Measurements from ENCODE around the gene KRT80.

Gene KRT80

GRCh38 chr12:52195065-52195730 lies 3.4 kb upstream of the KRT80 start:
- no peak for DNase-seq

GRCh38 chr12:52193991-52194390 lies 2.2 kb upstream of the KRT80 start:
- no peak for DNase-seq

- no peak for DNase-seq
These were observed 1.7 kb upstream of the KRT80 start for GRCh38 chr12:52193532-52193931.

GRCh38 chr12:52190860-52191729 lies 719 bp downstream of the KRT80 start:
- no peak for DNase-seq

GRCh38 chr12:52189376-52190174 lies 2.2 kb downstream of the KRT80 start:
- DNase-seq: no peak

DNA sequence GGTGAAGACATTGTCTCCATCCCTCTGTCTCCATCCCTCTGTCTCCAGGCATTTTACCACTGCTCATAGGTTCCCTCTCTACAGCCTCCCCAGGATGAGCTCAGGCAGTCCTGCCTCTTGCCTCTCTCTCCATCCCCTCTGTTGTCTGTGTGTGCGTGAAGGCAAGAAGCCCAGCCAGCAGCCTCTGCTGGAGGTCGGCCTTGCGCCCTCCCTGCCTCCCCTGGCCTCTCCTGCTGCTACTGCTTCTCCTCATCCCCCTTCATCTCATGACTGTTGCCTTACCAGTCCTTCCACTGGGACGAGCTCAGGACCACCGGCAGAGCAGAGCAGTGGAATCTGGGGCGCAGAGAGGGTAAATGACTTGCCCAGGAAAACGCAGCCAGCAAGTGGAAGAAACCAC lies 3.2 kb downstream of the KRT80 start:
- DNase-seq: no peak

GRCh38 chr12:52187640-52188039 lies 4.2 kb downstream of the KRT80 start:
- DNase-seq: no peak

DNA sequence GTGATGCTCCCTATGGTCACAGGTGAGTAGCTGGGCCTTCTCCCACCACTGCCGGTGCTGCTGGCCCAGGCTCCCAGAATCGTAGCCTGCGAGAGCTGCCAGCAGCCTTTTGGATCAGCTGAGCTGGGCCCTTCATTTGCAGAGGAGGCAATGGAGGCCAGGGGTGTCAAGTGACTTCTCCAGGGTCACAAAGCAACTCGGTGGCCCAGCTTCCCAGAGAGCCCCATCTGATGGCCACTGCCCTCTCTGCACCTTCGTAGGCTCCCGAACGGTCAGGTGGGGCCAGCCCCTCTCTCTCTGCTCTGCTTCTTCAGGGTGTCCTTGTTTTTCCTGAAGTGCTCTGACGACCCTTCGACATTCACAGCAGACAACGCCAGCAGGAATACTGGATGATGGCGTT lies 4.6 kb downstream of the KRT80 start:
- no peak for DNase-seq

GRCh38 chr12:52186118-52186840 lies 5.5 kb downstream of the KRT80 start:
- no peak for DNase-seq

DNA sequence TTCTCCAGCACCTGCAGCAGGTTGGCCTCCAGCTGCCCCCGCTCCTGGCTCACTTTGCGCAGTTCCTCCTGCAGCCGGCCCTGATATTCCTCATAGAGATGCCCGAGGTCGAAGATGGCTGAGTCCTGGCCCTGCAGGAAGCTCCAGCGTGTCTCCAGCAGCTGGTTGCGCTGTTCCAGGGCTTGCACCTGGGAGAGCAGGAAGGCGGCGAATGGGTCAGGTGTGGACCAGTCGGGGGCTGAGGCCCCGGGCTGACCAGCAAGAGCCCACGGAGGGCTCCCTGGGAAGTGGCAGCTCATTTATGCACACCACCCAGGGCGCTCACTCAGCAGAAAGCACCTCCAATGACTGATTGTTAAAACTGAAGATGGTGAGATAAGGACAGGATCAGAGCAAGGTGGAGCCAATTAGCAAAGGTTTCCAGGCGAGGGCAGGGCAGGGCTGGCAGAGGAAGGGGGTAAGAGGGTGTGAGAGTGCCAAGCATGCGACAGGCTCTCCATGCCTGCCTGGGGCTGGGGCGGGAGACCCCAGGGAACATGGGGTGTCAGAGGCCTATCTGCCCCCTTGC lies 6.3 kb downstream of the KRT80 start:
- DNase-seq: no peak

DNA sequence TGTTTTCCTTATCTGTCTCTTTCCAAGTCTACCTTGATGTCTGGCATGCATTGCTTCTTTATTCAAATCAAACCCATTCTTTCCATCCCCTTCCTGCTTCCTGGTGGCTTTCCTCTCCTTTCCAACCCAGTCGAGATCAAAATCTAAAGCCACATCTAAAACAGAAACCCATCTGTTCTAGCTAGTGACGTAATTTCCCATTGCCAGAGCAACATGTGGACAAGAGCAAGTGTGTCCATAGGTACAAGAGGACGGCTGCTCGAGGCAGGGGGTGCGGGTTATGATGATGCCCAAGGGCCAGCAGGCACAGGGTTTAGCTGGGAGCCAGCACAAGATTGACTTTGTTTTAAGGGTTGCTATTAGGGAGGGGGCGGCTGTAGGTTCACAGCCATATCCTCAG lies 7.0 kb downstream of the KRT80 start:
- DNase-seq: no peak

GRCh38 chr12:52183971-52184370 lies 7.8 kb downstream of the KRT80 start:
- no peak for DNase-seq

DNA sequence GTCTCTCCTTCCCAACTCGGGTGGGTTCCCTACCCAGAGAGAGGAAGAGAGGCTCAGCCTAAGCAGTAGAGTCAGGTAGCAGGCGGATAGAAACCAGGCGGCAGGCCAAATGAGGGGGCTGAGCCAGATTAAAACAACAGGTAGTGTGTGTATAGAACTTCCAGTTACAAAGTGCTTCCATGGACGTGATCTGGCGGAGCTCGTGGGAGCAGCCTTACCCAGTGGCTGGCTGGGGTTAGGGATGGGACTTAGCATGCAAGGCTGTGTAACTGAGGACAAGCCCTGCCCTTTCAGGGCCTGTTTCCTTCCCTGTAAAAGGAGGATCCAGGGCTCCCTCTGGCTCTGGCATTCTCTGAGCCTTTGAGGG lies 8.3 kb downstream of the KRT80 start:
- no peak for DNase-seq

GRCh38 chr12:52182898-52183543 lies 8.8 kb downstream of the KRT80 start:
- DNase-seq: no peak

- no peak for DNase-seq
These were observed 9.4 kb downstream of the KRT80 start for GRCh38 chr12:52182384-52182783.

DNA sequence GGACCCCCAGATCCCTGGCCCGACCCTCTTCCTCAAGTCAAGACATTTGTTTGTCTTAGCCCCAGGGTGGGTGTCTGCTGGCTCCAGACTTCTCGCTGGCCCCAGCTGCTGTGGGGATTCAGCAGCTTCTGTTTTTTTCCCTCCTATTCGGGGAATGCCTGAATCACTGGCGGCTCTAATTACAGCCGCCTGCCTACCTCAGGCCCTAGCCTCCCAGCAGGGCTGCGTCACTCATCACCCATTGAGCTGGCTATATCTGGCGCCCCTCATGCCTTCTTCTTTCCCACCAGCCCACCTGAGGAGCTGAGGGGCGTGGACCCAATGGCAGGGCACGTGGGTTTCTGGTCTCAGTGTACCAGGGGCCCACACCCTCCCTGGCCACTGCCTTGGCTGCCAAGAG lies 10.1 kb downstream of the KRT80 start:
- DNase-seq: no peak

GRCh38 chr12:52180971-52181628 lies 10.7 kb downstream of the KRT80 start:
- no peak for DNase-seq

GRCh38 chr12:52179396-52179973 lies 12.3 kb downstream of the KRT80 start:
- DNase-seq: no peak

DNA sequence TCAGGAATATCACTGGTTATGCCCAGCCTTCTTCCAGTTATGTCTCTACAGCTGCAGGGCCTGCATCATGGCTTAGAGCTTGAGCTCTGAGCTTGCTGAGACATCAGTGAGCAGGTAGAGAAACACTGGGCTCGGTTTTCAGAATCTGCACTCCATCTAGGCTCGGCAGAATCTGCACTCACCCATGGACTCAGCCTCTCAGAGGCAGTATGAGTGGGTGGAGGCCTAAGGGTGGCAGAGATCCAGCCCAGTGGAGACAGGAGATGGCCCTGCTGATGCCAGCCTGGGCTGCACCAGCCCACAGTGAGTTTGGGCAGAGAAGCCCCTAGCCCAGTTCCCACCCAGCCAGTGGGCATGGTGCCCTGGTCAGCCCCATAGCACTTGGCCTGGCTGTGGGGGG lies 12.8 kb downstream of the KRT80 start:
- no peak for DNase-seq

DNA sequence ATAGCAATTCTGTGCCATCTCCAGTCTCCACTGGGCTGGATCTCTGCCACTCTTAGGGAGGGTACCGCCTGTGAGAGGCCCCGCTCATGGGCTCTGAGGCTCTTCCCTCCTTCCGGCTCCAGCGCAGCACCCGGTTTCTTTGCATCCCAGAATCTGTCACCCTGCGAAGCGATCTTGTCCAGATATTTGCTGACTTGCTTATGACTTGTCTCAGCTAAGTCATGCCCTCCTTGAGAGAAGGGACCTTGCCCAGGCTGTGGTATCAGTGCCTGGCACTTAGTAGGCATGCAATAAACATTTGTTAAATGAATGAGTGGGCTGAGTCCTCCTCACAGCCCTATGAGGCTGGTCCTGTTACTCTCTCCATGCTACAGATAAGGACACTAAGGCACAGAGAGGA lies 13.4 kb downstream of the KRT80 start:
- no peak for DNase-seq
